HL-60 (cell line): ENCODE data around the gene NHLRC3.
"Not testable (repeated sequence)": the region's sequence is repeated elsewhere in the genome, so short reads cannot be mapped to it uniquely, and the experiment has no call there.

Experiments
- DNase-seq, 2 experiments: peaks; one replicate each; pipeline ENCODE4 v3.0.0-alpha.2; 2010 to 2020; ENCODE audit warnings: low read depth in 1 of 2, low spot score in 1 of 2
- H3K27ac ChIP-seq: fragments of 250-450 bp; sonication (Bioruptor Pico); replicated peaks from 2 replicates; pipeline ENCODE4 v1.5.1; 2020; ENCODE audit warnings: mild to moderate bottlenecking, moderate library complexity
- H3K27me3 ChIP-seq: fragments of 250-450 bp; sonication (Bioruptor Pico); 2 replicates; pipeline ENCODE4 v1.5.1; 2021; ENCODE audit warnings: mild to moderate bottlenecking, moderate library complexity; ENCODE audit not compliant: insufficient read depth, poor library complexity, severe bottlenecking
- H3K4me3 ChIP-seq: replicated peaks from 2 replicates; pipeline ENCODE4 v1.5.1; 2011; ENCODE audit warnings: mild to moderate bottlenecking, control low read depth, low read length; ENCODE audit not compliant: insufficient read depth
- GABPA ChIP-seq: IDR thresholded peaks from 2 replicates; pipeline ENCODE4 v1.6.1; 2012; ENCODE audit warnings: low read depth
- POLR2AphosphoS5 ChIP-seq: IDR thresholded peaks from 2 replicates; pipeline ENCODE4 v1.6.1; 2012; ENCODE audit warnings: low read depth
- SPI1 ChIP-seq: IDR thresholded peaks from 2 replicates; pipeline ENCODE4 v1.6.1; 2012; ENCODE audit warnings: low read depth, mild to moderate bottlenecking, borderline replicate concordance
- TF ChIP-seq, protein P1 (sequence below): IDR thresholded peaks from one replicate; pipeline ENCODE4 v1.5.1; 2011; ENCODE audit warnings: low read length, control low read depth, inconsistent platforms; ENCODE audit not compliant: insufficient read depth
- TF ChIP-seq, protein P2 (sequence below): IDR thresholded peaks from 2 replicates; pipeline ENCODE4 v1.6.1; 2012; ENCODE audit warnings: low read depth; ENCODE audit not compliant: insufficient replicate concordance

The NHLRC3 gene

DNA sequence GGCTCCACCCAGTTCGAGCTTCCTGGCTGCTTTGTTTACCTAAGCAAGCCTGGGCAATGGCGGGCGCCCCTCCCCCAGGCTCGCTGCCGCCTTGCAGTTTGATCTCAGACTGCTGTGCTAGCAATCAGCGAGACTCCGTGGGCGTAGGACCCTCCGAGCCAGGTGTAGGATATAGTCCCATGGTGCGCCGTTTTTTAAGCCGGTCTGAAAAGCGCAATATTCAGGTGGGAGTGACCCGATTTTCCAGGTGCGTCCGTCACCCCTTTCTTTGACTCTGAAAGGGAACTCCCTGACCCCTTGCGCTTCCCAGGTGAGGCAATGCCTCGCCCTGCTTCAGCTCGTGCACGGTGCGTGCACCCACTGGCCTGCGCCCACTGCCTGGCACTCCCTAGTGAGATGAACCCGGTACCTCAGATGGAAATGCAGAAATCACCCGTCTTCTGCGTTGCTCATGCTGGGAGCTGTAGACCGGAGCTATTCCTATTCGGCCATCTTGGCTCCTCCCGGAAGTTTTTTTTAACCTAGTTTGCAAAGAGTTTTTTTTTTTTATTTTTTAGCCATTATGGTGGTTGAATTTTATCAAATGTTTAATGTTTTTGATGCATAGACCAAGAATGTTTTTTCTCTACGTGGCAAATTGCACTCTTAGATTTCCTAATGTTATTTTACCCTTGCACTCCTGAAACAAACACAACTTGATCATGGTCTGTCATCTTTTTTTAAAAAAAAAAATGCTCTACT lies 31.7 kb upstream of the NHLRC3 start:
- not testable (repeated sequence) for H3K4me3 ChIP-seq, H3K27ac ChIP-seq, H3K27me3 ChIP-seq, DNase-seq

DNA sequence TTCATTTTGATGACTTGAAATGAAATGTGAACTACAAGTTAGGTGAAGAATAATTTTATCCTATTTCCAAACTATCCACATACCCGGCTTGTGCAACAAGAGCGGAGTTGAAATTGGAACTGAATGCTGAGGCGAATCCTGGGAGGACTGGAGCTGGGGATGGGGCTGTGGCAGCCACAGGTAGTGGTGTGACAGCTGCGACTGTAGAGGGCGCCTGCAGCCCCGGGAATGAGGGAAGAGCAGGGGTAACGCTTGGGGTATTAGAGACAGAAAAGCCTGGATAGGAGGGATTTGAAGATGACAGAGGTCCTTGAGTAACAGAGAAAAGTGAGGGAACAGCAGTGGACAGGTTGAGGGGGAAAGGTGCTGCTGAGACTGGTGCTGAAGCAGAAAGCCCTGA lies 25.6 kb upstream of the NHLRC3 start:
- TF ChIP-seq GABPA (no peak), POLR2AphosphoS5 (no peak), SPI1 (no peak)
- TF ChIP-seq, protein P1, sequence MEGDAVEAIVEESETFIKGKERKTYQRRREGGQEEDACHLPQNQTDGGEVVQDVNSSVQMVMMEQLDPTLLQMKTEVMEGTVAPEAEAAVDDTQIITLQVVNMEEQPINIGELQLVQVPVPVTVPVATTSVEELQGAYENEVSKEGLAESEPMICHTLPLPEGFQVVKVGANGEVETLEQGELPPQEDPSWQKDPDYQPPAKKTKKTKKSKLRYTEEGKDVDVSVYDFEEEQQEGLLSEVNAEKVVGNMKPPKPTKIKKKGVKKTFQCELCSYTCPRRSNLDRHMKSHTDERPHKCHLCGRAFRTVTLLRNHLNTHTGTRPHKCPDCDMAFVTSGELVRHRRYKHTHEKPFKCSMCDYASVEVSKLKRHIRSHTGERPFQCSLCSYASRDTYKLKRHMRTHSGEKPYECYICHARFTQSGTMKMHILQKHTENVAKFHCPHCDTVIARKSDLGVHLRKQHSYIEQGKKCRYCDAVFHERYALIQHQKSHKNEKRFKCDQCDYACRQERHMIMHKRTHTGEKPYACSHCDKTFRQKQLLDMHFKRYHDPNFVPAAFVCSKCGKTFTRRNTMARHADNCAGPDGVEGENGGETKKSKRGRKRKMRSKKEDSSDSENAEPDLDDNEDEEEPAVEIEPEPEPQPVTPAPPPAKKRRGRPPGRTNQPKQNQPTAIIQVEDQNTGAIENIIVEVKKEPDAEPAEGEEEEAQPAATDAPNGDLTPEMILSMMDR = no peak
- Histone ChIP-seq H3K27ac (no peak overlapping the region), H3K27me3 (no peaks in the 10 kb centered on the region), H3K4me3 (no peak overlapping the region)
- DNase-seq = no peak

DNA sequence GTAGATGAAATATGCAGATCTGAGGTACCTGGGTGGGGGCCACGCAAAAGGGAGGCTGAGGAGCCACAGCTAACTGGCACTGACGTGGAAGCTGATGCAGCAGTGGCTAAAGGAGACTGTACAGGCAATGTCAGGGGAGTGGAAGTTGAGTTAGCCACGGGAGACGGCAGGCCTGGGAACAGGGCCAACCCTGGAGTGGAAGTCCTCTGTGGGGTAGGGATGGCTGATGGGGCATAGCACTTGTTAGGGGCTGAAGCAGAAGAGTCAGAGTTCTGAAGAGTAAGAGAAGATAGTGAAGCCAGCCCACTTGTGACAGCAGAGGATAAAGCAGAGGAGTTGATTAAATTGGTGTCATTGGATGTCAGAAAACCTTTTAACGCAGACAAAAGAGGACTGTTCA lies 24.8 kb upstream of the NHLRC3 start:
- no peak overlapping the region for H3K4me3 ChIP-seq
- TF ChIP-seq, protein P1 = no peak
- TF ChIP-seq GABPA (no peak), POLR2AphosphoS5 (no peak), SPI1 (no peak)
- TF ChIP-seq, protein P2, sequence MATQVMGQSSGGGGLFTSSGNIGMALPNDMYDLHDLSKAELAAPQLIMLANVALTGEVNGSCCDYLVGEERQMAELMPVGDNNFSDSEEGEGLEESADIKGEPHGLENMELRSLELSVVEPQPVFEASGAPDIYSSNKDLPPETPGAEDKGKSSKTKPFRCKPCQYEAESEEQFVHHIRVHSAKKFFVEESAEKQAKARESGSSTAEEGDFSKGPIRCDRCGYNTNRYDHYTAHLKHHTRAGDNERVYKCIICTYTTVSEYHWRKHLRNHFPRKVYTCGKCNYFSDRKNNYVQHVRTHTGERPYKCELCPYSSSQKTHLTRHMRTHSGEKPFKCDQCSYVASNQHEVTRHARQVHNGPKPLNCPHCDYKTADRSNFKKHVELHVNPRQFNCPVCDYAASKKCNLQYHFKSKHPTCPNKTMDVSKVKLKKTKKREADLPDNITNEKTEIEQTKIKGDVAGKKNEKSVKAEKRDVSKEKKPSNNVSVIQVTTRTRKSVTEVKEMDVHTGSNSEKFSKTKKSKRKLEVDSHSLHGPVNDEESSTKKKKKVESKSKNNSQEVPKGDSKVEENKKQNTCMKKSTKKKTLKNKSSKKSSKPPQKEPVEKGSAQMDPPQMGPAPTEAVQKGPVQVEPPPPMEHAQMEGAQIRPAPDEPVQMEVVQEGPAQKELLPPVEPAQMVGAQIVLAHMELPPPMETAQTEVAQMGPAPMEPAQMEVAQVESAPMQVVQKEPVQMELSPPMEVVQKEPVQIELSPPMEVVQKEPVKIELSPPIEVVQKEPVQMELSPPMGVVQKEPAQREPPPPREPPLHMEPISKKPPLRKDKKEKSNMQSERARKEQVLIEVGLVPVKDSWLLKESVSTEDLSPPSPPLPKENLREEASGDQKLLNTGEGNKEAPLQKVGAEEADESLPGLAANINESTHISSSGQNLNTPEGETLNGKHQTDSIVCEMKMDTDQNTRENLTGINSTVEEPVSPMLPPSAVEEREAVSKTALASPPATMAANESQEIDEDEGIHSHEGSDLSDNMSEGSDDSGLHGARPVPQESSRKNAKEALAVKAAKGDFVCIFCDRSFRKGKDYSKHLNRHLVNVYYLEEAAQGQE = no peak
- no peak overlapping the region for H3K27ac ChIP-seq
- DNase-seq = no peak
- no peaks in the 10 kb centered on the region for H3K27me3 ChIP-seq

DNA sequence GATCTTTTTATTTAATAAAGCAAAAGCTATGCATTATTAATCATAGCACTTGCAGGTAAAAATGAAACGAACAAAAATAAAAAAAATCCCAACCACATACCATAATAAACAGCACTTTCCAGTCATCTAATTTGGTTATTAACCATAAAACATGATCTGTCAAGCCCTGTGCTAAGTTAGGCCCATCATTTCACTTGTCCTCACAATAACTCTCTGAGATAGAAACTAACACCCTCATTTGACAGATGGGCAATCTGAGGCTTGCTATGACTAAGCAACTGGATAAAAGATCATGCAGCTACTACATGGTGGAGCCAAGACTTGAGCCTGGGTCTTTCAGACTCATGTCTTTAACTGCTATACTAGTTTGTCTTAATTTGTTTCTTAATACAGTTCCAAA lies 22.2 kb upstream of the NHLRC3 start:
- TF ChIP-seq, protein P1 = no peak
- TF ChIP-seq GABPA (no peak), POLR2AphosphoS5 (no peak), SPI1 (no peak)
- TF ChIP-seq, protein P2 = no peak
- no peak for DNase-seq
- Histone ChIP-seq H3K27ac (no peak overlapping the region), H3K27me3 (no peaks in the 10 kb centered on the region), H3K4me3 (no peak overlapping the region)
